Neural progenitor cell (in vitro differentiated cells): ENCODE data around the gene NEDD4.

ENCODE experiments used
- CTCF ChIP-seq: fragments of 200-600 bp; sonication (generic); IDR thresholded peaks from 2 replicates; pipeline ENCODE4 v1.5.1; 2017; ENCODE audit warnings: antibody characterized with exemption, mild to moderate bottlenecking
- EZH2phosphoT487 ChIP-seq: fragments of 200-600 bp; sonication (generic); IDR thresholded peaks from 2 replicates; pipeline ENCODE4 v1.6.1; 2017; ENCODE audit warnings: antibody characterized with exemption

- TF ChIP-seq CTCF: no peak
- TF ChIP-seq EZH2phosphoT487: no peak
Measured at GRCh38 chr15:55928955-55929354, 64.5 kb downstream of the NEDD4 start.
